BLaER1 treated with 17β-estradiol and CSF1 and Interleukin-3, amounts not matched to agents 10 nM and 100 nM (cell line): ENCODE data around the gene IER3IP1.
A peak's percentile ranks its signal among the peaks of the same experiment; 100 is the strongest.

Experiments used
- H3K27ac ChIP-seq, 11 experiments: shearing (Covaris generic); formaldehyde crosslinking; 2 replicates each; pipeline ENCODE4 v1.8.1; 2022
- H3K27me3 ChIP-seq, 11 experiments: shearing (Covaris generic); formaldehyde crosslinking; 2 replicates each; pipeline ENCODE4 v1.8.1; 2022
- H3K36me3 ChIP-seq, 11 experiments: shearing (Covaris generic); formaldehyde crosslinking; 2 replicates each; pipeline ENCODE4 v1.8.1; 2022
- H3K4me1 ChIP-seq, 10 experiments: shearing (Covaris generic); formaldehyde crosslinking; 2 replicates each; pipeline ENCODE4 v1.8.1; 2022
- H3K4me2 ChIP-seq, 11 experiments: shearing (Covaris generic); formaldehyde crosslinking; 2 replicates each; pipeline ENCODE4 v1.8.1; 2022
- H3K4me3 ChIP-seq, 10 experiments: shearing (Covaris generic); formaldehyde crosslinking; 2 replicates each; pipeline ENCODE4 v1.8.1; 2022
- H3K9ac ChIP-seq, 11 experiments: shearing (Covaris generic); formaldehyde crosslinking; 2 replicates each; pipeline ENCODE4 v1.8.1; 2022
- H3K9me3 ChIP-seq, 11 experiments: shearing (Covaris generic); formaldehyde crosslinking; replicated peaks in 1 of 11; 2 replicates each; pipeline ENCODE4 v1.8.1; 2022
- H4K20me1 ChIP-seq, 11 experiments: shearing (Covaris generic); formaldehyde crosslinking; 2 replicates each; pipeline ENCODE4 v1.8.1; 2022
- Cebpa-rat ChIP-seq, 11 experiments: shearing (Covaris generic); IDR thresholded peaks; 2 replicates each; pipeline ENCODE4 v1.8.1; 2022

The IER3IP1 gene

GRCh38 chr18:47150029-47150823 is 25.9 kb downstream of the IER3IP1 start, which contains the start of gene HDHD2:
HDHD2 (minus strand) TSS chr18:47150500; CDS start chr18:47136439, 14,061 bp downstream.
- H4K20me1 ChIP-seq, result peaks cover 0 to 14% (median 0%) of the 10 kb centered on the region in 11 experiments; a peak in 8 of 22 replicates
- 0 out of 22 replicates have a peak, but pooled peaks cover 0 to 3% (median 0%) of the 10 kb centered on the region in 11 experiments for H3K9me3 ChIP-seq
- TF ChIP-seq Cebpa-rat (IDR thresholded peaks at IDR 0.05), result no peak
- H3K36me3 ChIP-seq, result peaks cover 14 to 47% (median 25%) of the 10 kb centered on the region in 11 experiments
- peak within 1 kb of the TSS; percentile 75 to 90 (median 84) for H3K9ac ChIP-seq
- H3K27me3 ChIP-seq, result no peaks in the 10 kb centered on the region
- peak within 1 kb of the TSS; percentile 68 to 87 (median 78) for H3K4me3 ChIP-seq
- H3K27ac ChIP-seq, result peak within 1 kb of the TSS; percentile 73 to 86 (median 80)
- H3K4me1 ChIP-seq, result peaks cover 20 to 30% (median 25%) of the 10 kb centered on the region in 10 experiments
- H3K4me2 ChIP-seq, result peak within 1 kb of the TSS; percentile 87 to 98 (median 92)

- Histone ChIP-seq H3K27ac (peak overlapping the region; percentile 73 to 86 (median 80)), H3K4me1 (peaks cover 20 to 30% (median 25%) of the 10 kb centered on the region in 10 experiments), H3K4me2 (peak overlapping the region; percentile 87 to 98 (median 92)), H3K4me3 (peak overlapping the region; percentile 68 to 87 (median 78)), H4K20me1 (peaks cover 0 to 20% (median 7%) of the 10 kb centered on the region in 11 experiments; a peak in 11 of 22 replicates), H3K9ac (peak overlapping the region; percentile 75 to 90 (median 84)), H3K36me3 (peaks cover 12 to 47% (median 20%) of the 10 kb centered on the region in 11 experiments), H3K9me3 (0 out of 22 replicates have a peak, but pooled peaks cover 0 to 3% (median 0%) of the 10 kb centered on the region in 11 experiments), H3K27me3 (no peaks in the 10 kb centered on the region)
- no peak for TF ChIP-seq Cebpa-rat (IDR thresholded peaks at IDR 0.05)
Measured at GRCh38 chr18:47149457-47150028, 26.6 kb downstream of the IER3IP1 start.

- H4K20me1 ChIP-seq, result peaks cover 0 to 34% (median 13%) of the 10 kb centered on the region in 11 experiments; a peak in 11 of 22 replicates
- peaks cover 13 to 28% (median 23%) of the 10 kb centered on the region in 10 experiments for H3K4me1 ChIP-seq
- no peak for TF ChIP-seq Cebpa-rat (IDR thresholded peaks at IDR 0.05)
- H3K4me2 ChIP-seq, result no peak overlapping the region
- no peak overlapping the region for H3K27ac ChIP-seq
- no peak overlapping the region for H3K4me3 ChIP-seq
- no peaks in the 10 kb centered on the region for H3K27me3 ChIP-seq
- H3K9me3 ChIP-seq, result 0 out of 22 replicates have a peak, but pooled peaks cover 0 to 3% (median 0%) of the 10 kb centered on the region in 11 experiments
- H3K9ac ChIP-seq, result no peak overlapping the region
- H3K36me3 ChIP-seq, result peaks cover 0 to 44% (median 15%) of the 10 kb centered on the region in 11 experiments; a peak in 16 of 22 replicates
Measured at GRCh38 chr18:47146206-47146605, 30.0 kb downstream of the IER3IP1 start.

- Histone ChIP-seq H3K27ac (no peak overlapping the region), H3K9ac (no peak overlapping the region), H3K9me3 (peaks cover 0 to 3% (median 0%) of the 10 kb centered on the region in 11 experiments; a peak in 3 of 22 replicates), H3K36me3 (peaks cover 8 to 61% (median 20%) of the 10 kb centered on the region in 11 experiments; a peak in 19 of 22 replicates), H3K4me2 (peak overlapping the region in 4 of 11 experiments; percentile 5 to 32 (median 18); a peak in 7 of 22 replicates), H3K4me1 (peaks cover 0 to 13% (median 7%) of the 10 kb centered on the region in 10 experiments; a peak in 13 of 20 replicates), H4K20me1 (peaks cover 0 to 46% (median 13%) of the 10 kb centered on the region in 11 experiments; a peak in 11 of 22 replicates), H3K27me3 (no peaks in the 10 kb centered on the region), H3K4me3 (no peak overlapping the region)
- no peak for TF ChIP-seq Cebpa-rat (IDR thresholded peaks at IDR 0.05)
Measured at GRCh38 chr18:47143899-47144485, 32.2 kb downstream of the IER3IP1 start.

GRCh38 chr18:47143153-47143552 is 33.0 kb downstream of the IER3IP1 start:
- TF ChIP-seq Cebpa-rat (IDR thresholded peaks at IDR 0.05), result peak in 1 of 11 experiments; percentile 25; a peak in 2 of 22 replicates
- Histone ChIP-seq H3K36me3 (peaks cover 10 to 66% (median 23%) of the 10 kb centered on the region in 11 experiments; a peak in 19 of 22 replicates), H3K4me2 (no peak overlapping the region), H3K27me3 (no peaks in the 10 kb centered on the region), H3K9ac (no peak overlapping the region), H4K20me1 (peaks cover 0 to 51% (median 17%) of the 10 kb centered on the region in 11 experiments; a peak in 12 of 22 replicates), H3K4me3 (no peak overlapping the region), H3K27ac (no peak overlapping the region), H3K9me3 (peaks cover 0 to 3% (median 0%) of the 10 kb centered on the region in 11 experiments; a peak in 3 of 22 replicates), H3K4me1 (peaks cover 0 to 8% (median 5%) of the 10 kb centered on the region in 10 experiments; a peak in 8 of 20 replicates)

GRCh38 chr18:47141289-47141688 is 34.9 kb downstream of the IER3IP1 start:
- Histone ChIP-seq H3K27me3 (no peaks in the 10 kb centered on the region), H3K4me1 (peaks cover 0 to 8% (median 5%) of the 10 kb centered on the region in 10 experiments; a peak in 6 of 20 replicates), H3K9ac (no peak overlapping the region), H3K9me3 (peaks cover 0 to 3% (median 0%) of the 10 kb centered on the region in 11 experiments; a peak in 3 of 22 replicates), H3K4me3 (no peak overlapping the region), H3K4me2 (no peak overlapping the region), H3K36me3 (peaks cover 17 to 74% (median 33%) of the 10 kb centered on the region in 11 experiments), H3K27ac (no peak overlapping the region), H4K20me1 (peaks cover 0 to 56% (median 16%) of the 10 kb centered on the region in 11 experiments; a peak in 12 of 22 replicates)
- TF ChIP-seq Cebpa-rat (IDR thresholded peaks at IDR 0.05), result no peak

GRCh38 chr18:47121146-47121545 is 55.0 kb downstream of the IER3IP1 start:
- Histone ChIP-seq H3K36me3 (peaks cover 37 to 97% (median 60%) of the 10 kb centered on the region in 11 experiments), H3K27ac (no peak overlapping the region), H3K9ac (no peak overlapping the region), H4K20me1 (peaks cover 0 to 14% (median 0%) of the 10 kb centered on the region in 11 experiments; a peak in 1 of 22 replicates), H3K4me3 (no peak overlapping the region), H3K9me3 (peaks cover 0 to 14% (median 0%) of the 10 kb centered on the region in 11 experiments; a peak in 1 of 22 replicates), H3K27me3 (no peaks in the 10 kb centered on the region), H3K4me2 (peak overlapping the region in 9 of 11 experiments; percentile 23 to 68 (median 44); a peak in 17 of 22 replicates), H3K4me1 (peaks cover 0 to 25% (median 19%) of the 10 kb centered on the region in 10 experiments; a peak in 16 of 20 replicates)
- TF ChIP-seq Cebpa-rat (IDR thresholded peaks at IDR 0.05), result no peak

GRCh38 chr18:47120428-47120827 is 55.7 kb downstream of the IER3IP1 start:
- Histone ChIP-seq H3K27ac (no peak overlapping the region; a peak in 1 of 22 replicates), H3K4me1 (peaks cover 0 to 25% (median 19%) of the 10 kb centered on the region in 10 experiments; a peak in 16 of 20 replicates), H3K4me3 (no peak overlapping the region), H3K27me3 (no peaks in the 10 kb centered on the region), H3K4me2 (peak overlapping the region in 9 of 11 experiments; percentile 23 to 68 (median 44); a peak in 17 of 22 replicates), H3K9ac (no peak overlapping the region; a peak in 1 of 22 replicates), H3K9me3 (peaks cover 0 to 14% (median 0%) of the 10 kb centered on the region in 11 experiments; a peak in 1 of 22 replicates), H4K20me1 (peaks cover 0 to 14% (median 0%) of the 10 kb centered on the region in 11 experiments; a peak in 1 of 22 replicates), H3K36me3 (peaks cover 37 to 97% (median 54%) of the 10 kb centered on the region in 11 experiments)
- no peak for TF ChIP-seq Cebpa-rat (IDR thresholded peaks at IDR 0.05)
